DMS114 treated with DMSO at 0.1 percent for 48 hours (cell line): ENCODE results near the gene MARCHF6.
"Not testable (repeated sequence)": the region's sequence is repeated elsewhere in the genome, so short reads cannot be mapped to it uniquely, and the experiment has no call there.

Source experiments
- DNase-seq: peaks from one replicate; lab custom pipeline; 2025; ENCODE audit not compliant: unreplicated experiment; lab: John Stamatoyannopoulos, UW

The MARCHF6 gene

GRCh38 chr5:10353241-10354047 is at the start of gene MARCHF6:
Gene MARCHF6, plus strand, starts transcription at chr5:10353695. Its CDS starts 204 bp downstream, at chr5:10353899.
- peak; percentile 73 for DNase-seq

GRCh38 chr5:10303699-10304170 is 49.8 kb upstream of the MARCHF6 start:
- DNase-seq = no peak

GRCh38 chr5:10304932-10305331 is 48.6 kb upstream of the MARCHF6 start:
- no peak for DNase-seq

GRCh38 chr5:10306114-10306513 is 47.4 kb upstream of the MARCHF6 start:
- no peak for DNase-seq

- no peak for DNase-seq
These were observed 46.7 kb upstream of the MARCHF6 start for GRCh38 chr5:10306806-10307205.

GRCh38 chr5:10307206-10308148 is 46.0 kb upstream of the MARCHF6 start, which contains the start of gene CMBL:
Gene CMBL, minus strand, starts transcription at chr5:10307902. Its CDS starts 17,140 bp downstream, at chr5:10290762.
- DNase-seq = peak; percentile 50

GRCh38 chr5:10308844-10309243 is 44.7 kb upstream of the MARCHF6 start:
- DNase-seq = no peak

- no peak for DNase-seq
These were observed 43.3 kb upstream of the MARCHF6 start for GRCh38 chr5:10310066-10310779.

DNA sequence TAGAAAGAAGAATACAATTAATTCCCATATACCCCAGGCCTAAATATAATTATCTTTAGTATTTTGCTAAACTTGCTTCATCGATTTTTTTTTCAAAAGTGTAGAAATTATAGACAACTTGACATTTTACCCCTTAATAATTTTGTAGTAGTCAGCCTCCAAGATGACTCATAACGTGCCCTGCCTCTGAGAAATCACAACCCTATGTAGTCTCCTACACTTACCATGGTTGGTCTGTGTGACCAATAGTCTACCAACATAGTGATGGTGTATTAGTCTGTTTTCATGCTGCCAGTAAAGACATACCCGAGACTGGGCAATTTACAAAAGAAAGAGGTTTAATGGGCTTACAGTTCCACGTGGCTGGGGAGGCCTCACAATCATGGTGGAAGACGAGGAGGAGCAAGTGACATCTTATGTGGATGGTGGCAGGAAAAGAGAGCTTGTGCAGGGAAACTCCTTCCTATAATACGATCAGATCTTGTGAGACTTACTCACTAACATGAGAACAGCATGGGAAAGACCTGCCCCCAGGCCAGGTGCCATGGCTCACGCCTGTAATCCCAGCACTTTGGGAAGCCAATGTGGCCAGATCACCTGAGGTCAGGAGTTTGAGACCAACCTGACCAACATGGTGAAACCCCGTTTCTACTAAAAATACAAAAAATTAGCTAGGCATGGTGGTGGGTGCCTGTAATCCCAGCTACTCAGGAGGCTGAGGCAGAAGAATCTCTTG is 42.5 kb upstream of the MARCHF6 start:
- DNase-seq = not testable (repeated sequence)

DNA sequence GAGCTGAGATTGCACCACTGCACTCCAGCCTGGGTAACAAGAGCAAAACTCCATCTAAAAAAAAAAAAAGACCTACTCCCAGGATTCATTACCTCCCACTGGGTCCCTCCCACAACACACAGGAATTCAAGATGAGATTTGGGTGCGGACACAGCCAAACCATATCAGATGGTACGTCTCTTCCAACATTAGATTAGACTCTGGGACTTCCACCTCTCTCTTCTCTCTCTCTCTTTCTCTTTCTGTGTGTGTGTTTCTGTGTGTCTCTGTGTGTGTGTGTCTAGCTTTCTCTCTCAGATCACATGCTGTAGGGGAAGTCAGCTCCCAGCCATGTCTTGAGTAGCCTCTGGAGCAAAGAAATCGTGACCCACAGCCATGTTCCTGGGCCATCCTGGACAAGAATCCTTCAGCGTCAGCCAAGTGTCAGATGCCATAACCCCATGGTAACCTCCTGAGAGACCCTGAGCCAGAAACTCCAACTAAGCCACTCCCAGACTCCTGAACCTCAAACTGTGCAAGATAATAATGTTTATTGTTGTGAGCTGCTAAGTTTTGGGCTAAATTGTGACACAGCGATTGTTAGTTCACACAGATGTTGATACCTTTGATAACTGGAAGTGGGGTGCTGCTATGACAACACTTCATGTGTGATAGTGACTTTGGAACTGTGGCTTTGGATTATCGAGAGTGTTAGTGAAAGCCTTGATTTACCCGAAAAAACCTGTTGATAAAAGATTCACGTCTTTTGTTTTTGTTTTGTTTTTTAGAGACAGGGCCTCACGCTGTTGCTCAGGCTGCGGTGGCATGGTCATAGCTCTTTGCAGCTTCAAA is 41.7 kb upstream of the MARCHF6 start:
- no peak for DNase-seq

GRCh38 chr5:10315201-10315600 is 38.3 kb upstream of the MARCHF6 start:
- DNase-seq = no peak

GRCh38 chr5:10315824-10316509 is 37.5 kb upstream of the MARCHF6 start:
- peak; percentile 67 for DNase-seq

GRCh38 chr5:10317825-10318682 is 35.4 kb upstream of the MARCHF6 start:
- no peak for DNase-seq

DNA sequence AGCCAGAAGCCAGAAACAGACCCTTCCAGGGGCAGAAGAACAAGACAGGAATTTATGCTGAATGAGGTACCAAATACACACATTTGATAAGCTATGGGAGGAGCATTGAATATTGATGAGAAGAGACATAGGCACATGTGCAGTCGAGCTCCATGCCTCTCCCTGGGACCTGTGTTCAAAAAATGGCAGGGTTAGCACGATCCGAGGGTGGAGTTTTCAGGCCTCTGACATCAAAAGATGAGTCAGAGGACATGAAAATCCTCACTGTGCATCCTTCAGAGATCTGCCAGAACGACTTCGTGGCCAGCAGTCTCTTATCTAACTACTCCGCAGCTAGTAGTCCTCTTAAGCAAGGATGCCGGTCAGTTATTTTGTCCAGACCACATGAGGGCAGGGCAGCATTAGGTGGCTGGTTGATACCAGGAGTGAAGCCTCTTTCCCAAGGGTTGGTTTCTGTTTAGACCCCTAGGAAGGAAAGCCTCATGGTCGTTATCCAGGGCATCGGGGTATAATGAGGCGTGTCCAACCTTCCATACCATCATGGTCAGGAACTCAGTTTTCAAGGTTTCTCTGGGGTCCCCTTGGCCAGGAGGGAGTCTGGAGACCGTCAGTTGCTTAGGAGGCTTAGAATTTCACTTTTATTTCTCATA is 34.2 kb upstream of the MARCHF6 start:
- no peak for DNase-seq

- no peak for DNase-seq
These were observed 32.7 kb upstream of the MARCHF6 start for GRCh38 chr5:10320793-10321192.

DNA sequence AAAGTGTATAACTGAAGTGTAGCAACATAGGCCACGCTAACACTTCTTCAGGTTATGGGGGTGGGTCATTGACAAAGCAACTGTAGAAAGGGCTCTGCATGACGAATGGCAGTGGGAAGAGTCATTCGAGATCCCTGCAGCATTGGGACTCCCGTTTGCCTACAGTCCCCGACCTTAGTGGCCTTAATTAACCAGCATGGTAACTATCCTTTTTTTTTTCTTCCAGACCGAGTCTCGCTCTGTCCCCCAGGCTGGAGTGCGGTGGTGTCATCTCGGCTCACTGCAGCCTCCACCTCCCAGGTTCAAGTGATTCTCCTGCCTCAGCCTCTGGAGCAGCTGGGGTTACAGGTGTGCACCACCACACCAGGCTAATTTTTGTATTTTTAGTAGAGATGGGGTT is 31.6 kb upstream of the MARCHF6 start:
- no peak for DNase-seq
